WERI-Rb-1 (cell line): ENCODE results near the gene MYBPC1.

Experiments
- DNase-seq: peaks from one replicate; pipeline ENCODE4 v3.0.0-alpha.2; 2020
- H3K27ac ChIP-seq: fragments of 250-450 bp; sonication (Bioruptor Pico); 2 replicates; pipeline ENCODE4 v1.5.1; 2020; ENCODE audit warnings: mild to moderate bottlenecking, moderate library complexity
- H3K27me3 ChIP-seq: fragments of 250-450 bp; sonication (Bioruptor Pico); 2 replicates; pipeline ENCODE4 v1.5.1; 2021; ENCODE audit warnings: mild to moderate bottlenecking, low read depth, moderate library complexity; ENCODE audit not compliant: insufficient read depth, severe bottlenecking
- H3K36me3 ChIP-seq: fragments of 250-450 bp; sonication (Bioruptor Pico); 2 replicates; pipeline ENCODE4 v1.5.1; 2020; ENCODE audit warnings: mild to moderate bottlenecking, moderate library complexity
- H3K4me3 ChIP-seq: 2 replicates; pipeline ENCODE4 v1.5.1; 2011; ENCODE audit warnings: low read depth, mild to moderate bottlenecking, control low read depth, low read length
- H3K9me3 ChIP-seq: fragments of 250-450 bp; sonication (Bioruptor Pico); 2 replicates; pipeline ENCODE4 v1.5.1; 2021; ENCODE audit warnings: mild to moderate bottlenecking, moderate library complexity; ENCODE audit not compliant: severe bottlenecking
- CTCF ChIP-seq: IDR thresholded peaks from 2 replicates; pipeline ENCODE4 v1.5.1; 2011; ENCODE audit warnings: low read depth, mild to moderate bottlenecking, control low read depth, inconsistent platforms, low read length

The MYBPC1 gene

GRCh38 chr12:101628676-101629075 lies 33.9 kb downstream of the MYBPC1 start:
- Histone ChIP-seq H3K36me3 (no peaks in the 10 kb centered on the region), H3K9me3 (no peaks in the 10 kb centered on the region), H3K27ac (no peak overlapping the region), H3K27me3 (no peaks in the 10 kb centered on the region), H3K4me3 (no peak overlapping the region)
- DNase-seq: no peak
- TF ChIP-seq CTCF: no peak

GRCh38 chr12:101634724-101635123 lies 40.0 kb downstream of the MYBPC1 start:
- no peak for DNase-seq
- Histone ChIP-seq H3K27ac (no peak overlapping the region), H3K27me3 (no peaks in the 10 kb centered on the region), H3K36me3 (no peaks in the 10 kb centered on the region), H3K4me3 (no peak overlapping the region), H3K9me3 (no peaks in the 10 kb centered on the region)
- TF ChIP-seq CTCF: no peak

- Histone ChIP-seq H3K27ac (no peak overlapping the region), H3K4me3 (no peak overlapping the region), H3K9me3 (no peaks in the 10 kb centered on the region), H3K27me3 (no peaks in the 10 kb centered on the region), H3K36me3 (no peaks in the 10 kb centered on the region)
- DNase-seq: no peak
- no peak for TF ChIP-seq CTCF
Observed at GRCh38 chr12:101637936-101638335, 43.2 kb downstream of the MYBPC1 start.

GRCh38 chr12:101642115-101643067 lies 47.6 kb downstream of the MYBPC1 start:
- DNase-seq: no peak
- Histone ChIP-seq H3K9me3 (no peaks in the 10 kb centered on the region), H3K36me3 (no peaks in the 10 kb centered on the region), H3K27me3 (no peaks in the 10 kb centered on the region), H3K27ac (no peak overlapping the region), H3K4me3 (no peak overlapping the region)
- TF ChIP-seq CTCF: no peak

GRCh38 chr12:101647711-101648110 lies 52.9 kb downstream of the MYBPC1 start:
- TF ChIP-seq CTCF: no peak
- Histone ChIP-seq H3K36me3 (no peaks in the 10 kb centered on the region), H3K27me3 (no peaks in the 10 kb centered on the region), H3K9me3 (no peaks in the 10 kb centered on the region), H3K27ac (no peak overlapping the region), H3K4me3 (no peak overlapping the region)
- no peak for DNase-seq

- H3K4me3 ChIP-seq: no peak overlapping the region
- TF ChIP-seq CTCF: no peak
- DNase-seq: no peak
- H3K27ac ChIP-seq: no peak overlapping the region
- no peaks in the 10 kb centered on the region for H3K9me3 ChIP-seq
- H3K36me3 ChIP-seq: no peaks in the 10 kb centered on the region
- no peaks in the 10 kb centered on the region for H3K27me3 ChIP-seq
Observed at GRCh38 chr12:101648195-101648594, 53.4 kb downstream of the MYBPC1 start.
